Mesangial cell (primary cell): ENCODE results near the gene MSN. TPM values are rescaled to one million over a fixed set of nuclear protein-coding genes. Genes with fewer than 3 reads are reported as not detected.

Source experiments
- total RNA-seq: library from RNA; depleted of rRNA; stranded (reverse); fragments of >200 nt; gene quantifications from 2 replicates; pipeline ENCODE4 v1.2.3, GENCODE V29; 2015

MSN gene
- total RNA-seq = 184 and 308 TPM in 2 replicates

DNA sequence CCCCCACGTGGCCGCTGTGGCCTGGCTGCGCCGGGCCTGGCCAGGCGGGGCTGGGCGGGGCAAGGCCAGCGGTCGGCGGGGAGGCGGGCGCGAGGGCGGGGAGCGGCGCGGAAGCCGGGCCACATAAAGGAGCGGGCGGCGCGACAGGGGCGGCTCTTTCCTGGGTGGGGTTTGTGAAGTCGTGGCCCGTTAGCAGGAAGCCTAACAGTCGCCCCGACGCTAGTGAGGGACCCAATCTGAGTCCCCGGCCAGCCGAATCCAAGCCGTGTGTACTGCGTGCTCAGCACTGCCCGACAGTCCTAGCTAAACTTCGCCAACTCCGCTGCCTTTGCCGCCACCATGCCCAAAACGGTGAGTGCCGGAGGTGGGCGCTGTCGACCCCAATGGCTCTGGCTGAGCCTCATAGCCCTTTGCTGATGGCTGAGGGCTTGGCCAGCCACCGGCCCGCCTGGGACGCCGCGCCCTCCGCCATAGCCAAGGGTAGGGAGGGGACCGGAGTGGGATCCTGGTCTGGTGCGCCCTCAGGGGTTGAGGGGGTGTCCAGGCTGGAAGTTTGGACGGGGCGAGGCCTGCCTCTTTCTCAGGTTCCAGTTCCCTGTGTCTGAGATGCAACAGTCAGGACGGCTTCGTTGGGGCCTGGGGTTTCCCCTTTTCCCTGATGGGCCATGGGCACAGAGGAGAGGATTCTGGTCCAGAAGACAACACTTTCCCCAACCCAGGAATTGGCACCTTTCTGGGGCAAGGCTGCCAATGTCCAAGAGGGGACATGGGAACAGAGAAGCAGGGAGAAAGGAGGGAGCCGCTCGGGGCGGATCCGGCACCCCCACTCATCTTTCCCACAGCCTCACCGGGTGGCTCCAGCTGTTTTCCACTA, at the start of gene MSN:
MSN (plus strand) TSS at position 152 of the 874 bp plus-strand sequence; CDS start at position 340, 188 bp downstream.

Other genes with a start within 250 kb of the MSN start
- 15.6 and 28.0 TPM in 2 replicates for gene LAS1L, start 132.9 kb upstream of the MSN start, total RNA-seq